Measurements from ENCODE around the gene SHCBP1L. TPM values are rescaled to one million over a fixed set of nuclear protein-coding genes. Genes with fewer than 3 reads are reported as not detected.

SHCBP1L gene
- total RNA-seq = not detected
- polyA plus RNA-seq = not detected
- long read RNA-seq, donor 1 = 0 reads
- long read RNA-seq, donor 2 = 0 reads

DNA sequence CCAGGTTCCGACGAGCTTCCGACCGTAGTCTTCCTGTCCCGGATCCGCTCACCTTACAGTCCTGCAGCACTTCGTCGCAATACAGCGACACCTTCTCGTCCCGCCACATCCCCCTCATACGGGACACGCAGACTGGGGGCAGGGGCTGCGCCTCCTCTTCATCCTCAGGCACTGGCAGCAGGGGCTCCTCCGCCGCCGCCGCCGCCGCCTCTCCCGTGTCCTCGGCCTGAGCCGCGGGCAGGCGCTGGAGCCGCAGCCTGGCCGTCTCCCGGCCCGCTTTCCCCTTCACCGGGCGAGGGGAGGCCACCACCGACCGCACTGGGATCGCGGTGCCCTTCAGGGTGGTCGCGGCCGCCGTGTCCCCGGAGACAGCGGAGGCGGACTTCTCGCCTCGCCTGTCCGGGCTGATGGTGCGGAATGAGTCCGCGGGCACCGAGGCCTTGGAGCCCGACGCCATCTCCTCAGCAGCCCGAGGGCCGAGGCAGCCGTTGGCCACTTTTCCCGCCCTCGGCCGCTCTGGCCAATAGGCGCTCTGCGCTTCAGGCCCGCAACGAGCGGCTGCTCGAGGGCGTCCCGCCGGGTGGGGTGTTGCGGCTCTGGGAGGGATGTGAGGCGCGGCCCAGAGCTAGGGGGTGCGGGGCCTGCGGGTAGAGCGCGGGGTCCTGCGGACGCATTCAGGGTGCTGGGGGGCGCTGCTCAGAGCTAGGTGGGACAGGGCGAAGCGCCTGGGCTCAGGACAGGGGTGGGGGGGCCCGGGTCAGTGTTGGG, at the start of gene SHCBP1L:
Gene SHCBP1L (minus strand): TSS at position 490 of the 768 bp plus-strand sequence. CDS start 33 bp downstream, at position 457.
- ATAC-seq (ENCODE audit: low FRiP score) = peak; percentile 63
- Histone ChIP-seq H3K36me3 (ENCODE audit: control insufficient read depth in 1 of 2, insufficient read depth in 2 of 2, low read length in 1 of 2) (no peaks in the 10 kb centered on the region), H3K27me3 (ENCODE audit: control insufficient read depth in 1 of 2, insufficient read depth in 2 of 2, low read length in 1 of 2) (no peaks in the 10 kb centered on the region), H3K27ac (ENCODE audit: low read depth in 1 of 2, low read length in 2 of 2) (no peak within 1 kb of the TSS), H3K4me3 (ENCODE audit: low read length in 2 of 2) (no peak within 1 kb of the TSS), H3K9me3 (ENCODE audit: control insufficient read depth, low read length) (no peaks in the 10 kb centered on the region), H3K4me1 (ENCODE audit: control insufficient read depth in 1 of 2, insufficient read depth in 2 of 2, low read length in 2 of 2) (no peaks in the 10 kb centered on the region)
- DNase-seq = peak in 1 of 2 donors; percentile 44
- intact Hi-C loops (cut with DNase I) = no loop called here
- 18 to 27% methylated on average over 64 to 79 of the region's 79 CpGs for WGBS, 2 donors

DNA sequence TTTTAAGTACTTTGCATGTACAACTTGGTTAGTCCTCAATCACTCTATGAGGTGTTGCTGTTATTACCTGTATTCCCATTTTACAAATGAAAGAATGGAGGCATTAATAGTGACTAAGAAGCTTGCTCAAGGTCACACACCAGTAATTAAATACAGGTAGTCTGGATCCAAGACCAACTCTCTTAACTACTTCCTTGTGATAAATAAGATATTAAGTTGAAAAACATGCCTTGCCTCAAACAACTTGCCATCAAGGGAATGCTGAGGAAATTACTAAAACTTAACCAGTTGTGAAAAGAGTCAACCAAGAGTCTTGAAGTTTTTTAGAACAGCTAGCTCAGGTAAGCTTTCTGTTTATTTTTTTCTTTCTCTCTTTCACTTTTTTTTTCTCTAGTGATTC, 49.3 kb upstream of the SHCBP1L start:
- Histone ChIP-seq H3K36me3 (ENCODE audit: control insufficient read depth in 1 of 2, insufficient read depth in 2 of 2, low read length in 1 of 2) (no peaks in the 10 kb centered on the region), H3K4me3 (ENCODE audit: low read length in 2 of 2) (no peak overlapping the region), H3K27me3 (ENCODE audit: control insufficient read depth in 1 of 2, insufficient read depth in 2 of 2, low read length in 1 of 2) (no peaks in the 10 kb centered on the region), H3K27ac (ENCODE audit: low read depth in 1 of 2, low read length in 2 of 2) (no peak overlapping the region), H3K4me1 (ENCODE audit: control insufficient read depth in 1 of 2, insufficient read depth in 2 of 2, low read length in 2 of 2) (peaks cover 2% of the 10 kb centered on the region in 2 donors), H3K9me3 (ENCODE audit: control insufficient read depth, low read length) (no peaks in the 10 kb centered on the region)
- DNase-seq (no peak), ATAC-seq (ENCODE audit: low FRiP score) (no peak)
- intact Hi-C loops (cut with DNase I) = no loop called here

DNA sequence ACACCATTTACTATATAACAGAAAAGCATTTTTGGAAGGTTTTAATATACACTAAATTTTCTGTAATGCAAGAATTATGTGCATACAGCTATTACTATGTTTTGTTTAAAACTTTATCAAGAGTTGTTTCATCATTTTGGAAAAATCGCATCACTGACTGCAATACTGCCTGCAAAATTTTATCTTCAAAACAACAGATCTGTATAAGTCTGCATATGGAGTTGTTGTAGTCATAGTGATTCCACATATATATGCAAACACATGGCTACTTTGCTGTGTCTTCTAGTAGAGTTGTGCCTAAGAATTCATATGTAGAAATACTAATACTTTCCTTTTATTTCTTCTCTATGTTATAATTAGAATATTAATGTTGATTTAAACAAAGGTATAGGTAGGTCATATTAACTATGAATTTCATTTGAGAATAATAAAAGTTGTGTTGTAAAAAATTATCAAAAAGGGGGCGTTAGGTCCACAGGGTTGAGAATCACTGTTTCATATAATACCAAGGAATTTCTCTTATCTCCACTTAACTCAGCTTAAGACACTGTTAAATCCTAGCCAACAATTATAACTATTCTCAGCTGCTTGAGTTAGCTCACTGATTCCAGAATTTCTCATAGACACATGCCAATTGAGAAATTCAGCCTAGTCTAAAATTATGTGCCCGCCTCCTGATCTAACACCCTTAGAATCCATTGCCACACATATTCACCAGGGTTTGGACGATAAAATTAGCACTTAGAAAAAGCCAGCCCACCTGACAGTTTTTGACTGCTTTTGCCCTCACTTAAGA, 47.4 kb upstream of the SHCBP1L start:
- Histone ChIP-seq H3K9me3 (ENCODE audit: control insufficient read depth, low read length) (no peaks in the 10 kb centered on the region), H3K4me1 (ENCODE audit: control insufficient read depth in 1 of 2, insufficient read depth in 2 of 2, low read length in 2 of 2) (peaks cover 2% of the 10 kb centered on the region in 2 donors), H3K27ac (ENCODE audit: low read depth in 1 of 2, low read length in 2 of 2) (no peak overlapping the region), H3K36me3 (ENCODE audit: control insufficient read depth in 1 of 2, insufficient read depth in 2 of 2, low read length in 1 of 2) (no peaks in the 10 kb centered on the region), H3K4me3 (ENCODE audit: low read length in 2 of 2) (no peak overlapping the region), H3K27me3 (ENCODE audit: control insufficient read depth in 1 of 2, insufficient read depth in 2 of 2, low read length in 1 of 2) (no peaks in the 10 kb centered on the region)
- WGBS, 2 donors = 24% methylated on average over 4 of the region's 4 CpGs
- intact Hi-C loops (cut with DNase I) = no loop called here
- ATAC-seq (ENCODE audit: low FRiP score) (peak; percentile 58), DNase-seq (no peak)

DNA sequence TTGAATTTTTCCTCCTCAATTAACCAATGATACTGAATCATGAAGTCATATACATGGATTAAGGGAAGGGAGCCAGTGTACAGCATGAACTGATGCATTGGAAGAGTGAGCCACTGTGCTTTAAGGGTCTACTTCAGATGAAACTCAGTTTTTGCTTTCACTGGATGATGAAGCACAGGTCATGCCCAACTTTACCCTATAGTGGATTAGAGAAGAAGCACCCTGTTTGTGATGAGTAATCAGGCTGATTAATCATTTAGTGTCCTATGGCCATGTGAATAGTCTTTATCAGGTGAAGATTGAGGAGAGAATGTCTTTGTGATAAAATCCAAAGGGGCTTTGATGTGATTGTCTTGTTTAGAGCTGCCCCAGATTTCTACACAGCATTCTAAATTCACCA, 45.5 kb upstream of the SHCBP1L start:
- DNase-seq (no peak), ATAC-seq (ENCODE audit: low FRiP score) (no peak)
- Histone ChIP-seq H3K4me1 (ENCODE audit: control insufficient read depth in 1 of 2, insufficient read depth in 2 of 2, low read length in 2 of 2) (peaks cover 2% of the 10 kb centered on the region in 2 donors), H3K27ac (ENCODE audit: low read depth in 1 of 2, low read length in 2 of 2) (no peak overlapping the region), H3K4me3 (ENCODE audit: low read length in 2 of 2) (no peak overlapping the region), H3K27me3 (ENCODE audit: control insufficient read depth in 1 of 2, insufficient read depth in 2 of 2, low read length in 1 of 2) (no peaks in the 10 kb centered on the region), H3K9me3 (ENCODE audit: control insufficient read depth, low read length) (no peaks in the 10 kb centered on the region), H3K36me3 (ENCODE audit: control insufficient read depth in 1 of 2, insufficient read depth in 2 of 2, low read length in 1 of 2) (no peaks in the 10 kb centered on the region)
- intact Hi-C loops (cut with DNase I) = no loop called here

DNA sequence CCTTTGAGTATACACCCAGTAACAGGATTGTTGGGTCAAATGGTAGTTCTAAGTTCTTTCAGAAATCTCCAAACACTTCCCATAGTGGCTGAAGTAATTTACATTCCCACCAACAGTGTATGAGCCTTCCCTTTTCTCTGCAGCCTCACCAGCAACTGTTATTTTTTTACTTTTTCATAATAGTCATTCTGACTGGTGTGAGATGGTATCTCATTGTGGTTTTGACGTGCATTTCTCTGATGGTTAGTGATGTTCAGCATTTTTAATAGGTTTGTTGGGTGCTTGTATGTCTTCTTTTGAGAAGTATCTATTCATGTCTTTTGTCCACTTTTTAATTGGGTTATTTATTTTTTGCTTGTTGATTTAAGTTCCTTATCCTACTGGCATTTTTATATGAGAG, 43.9 kb upstream of the SHCBP1L start:
- intact Hi-C loops (cut with DNase I) = no loop called here
- Histone ChIP-seq H3K4me1 (ENCODE audit: control insufficient read depth in 1 of 2, insufficient read depth in 2 of 2, low read length in 2 of 2) (peaks cover 2% of the 10 kb centered on the region in 2 donors), H3K9me3 (ENCODE audit: control insufficient read depth, low read length) (no peaks in the 10 kb centered on the region), H3K27ac (ENCODE audit: low read depth in 1 of 2, low read length in 2 of 2) (no peak overlapping the region), H3K36me3 (ENCODE audit: control insufficient read depth in 1 of 2, insufficient read depth in 2 of 2, low read length in 1 of 2) (no peaks in the 10 kb centered on the region), H3K27me3 (ENCODE audit: control insufficient read depth in 1 of 2, insufficient read depth in 2 of 2, low read length in 1 of 2) (no peaks in the 10 kb centered on the region), H3K4me3 (ENCODE audit: low read length in 2 of 2) (no peak overlapping the region)
- DNase-seq (no peak), ATAC-seq (ENCODE audit: low FRiP score) (no peak)
- 87 to 92% methylated on average over 1 of the region's 1 CpG for WGBS, 2 donors

DNA sequence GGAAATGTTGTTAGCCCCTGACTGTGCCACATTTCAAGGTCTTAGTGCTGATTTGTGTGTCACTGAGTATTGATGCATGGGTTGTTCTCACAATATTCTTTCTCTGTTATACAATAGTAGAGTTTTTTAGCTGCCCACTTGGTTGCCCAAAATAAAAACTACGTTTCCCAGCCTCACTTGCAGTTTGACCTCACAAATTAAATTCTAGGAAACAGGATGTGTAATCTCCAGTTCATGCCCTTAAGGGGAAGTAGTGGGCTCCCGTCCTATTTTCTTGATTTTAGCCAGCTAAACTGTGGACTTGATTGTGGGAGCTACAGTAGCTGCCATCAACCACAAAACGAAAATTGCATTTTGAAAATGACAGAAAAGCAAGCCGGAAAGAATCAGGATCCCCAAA, 42.9 kb upstream of the SHCBP1L start:
- H3K9me3 ChIP-seq (ENCODE audit: control insufficient read depth, low read length) = no peaks in the 10 kb centered on the region
- 75% methylated on average over 4 of the region's 4 CpGs for WGBS, 2 donors
- no peaks in the 10 kb centered on the region for H3K27me3 ChIP-seq (ENCODE audit: control insufficient read depth in 1 of 2, insufficient read depth in 2 of 2, low read length in 1 of 2)
- H3K36me3 ChIP-seq (ENCODE audit: control insufficient read depth in 1 of 2, insufficient read depth in 2 of 2, low read length in 1 of 2) = no peaks in the 10 kb centered on the region
- H3K4me1 ChIP-seq (ENCODE audit: control insufficient read depth in 1 of 2, insufficient read depth in 2 of 2, low read length in 2 of 2) = peaks cover 2% of the 10 kb centered on the region in 2 donors
- no peak overlapping the region for H3K27ac ChIP-seq (ENCODE audit: low read depth in 1 of 2, low read length in 2 of 2)
- DNase-seq = no peak
- H3K4me3 ChIP-seq (ENCODE audit: low read length in 2 of 2) = no peak overlapping the region
- ATAC-seq (ENCODE audit: low FRiP score) = no peak
- intact Hi-C loops (cut with DNase I) = no loop called here

DNA sequence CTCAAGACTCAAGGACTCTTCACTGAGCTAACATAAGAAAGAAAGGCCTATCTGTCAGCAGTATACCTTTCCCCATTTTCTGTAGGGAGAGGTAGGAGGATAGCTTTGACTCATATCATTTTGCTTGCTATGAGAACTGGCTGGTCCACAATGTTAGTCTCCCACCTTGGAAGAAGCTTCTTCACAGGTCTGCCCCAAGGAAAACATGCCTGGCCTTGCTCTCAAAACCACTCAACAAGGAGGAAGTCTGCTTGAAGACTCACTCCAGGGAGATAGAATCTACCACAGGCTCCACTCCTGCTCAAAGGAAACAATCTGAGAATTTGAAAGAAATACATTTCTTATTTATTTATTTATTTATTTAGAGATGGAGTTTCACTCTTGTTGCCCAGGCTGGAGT, 40.8 kb upstream of the SHCBP1L start:
- no peak overlapping the region for H3K4me3 ChIP-seq (ENCODE audit: low read length in 2 of 2)
- H3K36me3 ChIP-seq (ENCODE audit: control insufficient read depth in 1 of 2, insufficient read depth in 2 of 2, low read length in 1 of 2) = no peaks in the 10 kb centered on the region
- H3K27me3 ChIP-seq (ENCODE audit: control insufficient read depth in 1 of 2, insufficient read depth in 2 of 2, low read length in 1 of 2) = no peaks in the 10 kb centered on the region
- H3K27ac ChIP-seq (ENCODE audit: low read depth in 1 of 2, low read length in 2 of 2) = no peak overlapping the region
- H3K9me3 ChIP-seq (ENCODE audit: control insufficient read depth, low read length) = no peaks in the 10 kb centered on the region
- H3K4me1 ChIP-seq (ENCODE audit: control insufficient read depth in 1 of 2, insufficient read depth in 2 of 2, low read length in 2 of 2) = no peaks in the 10 kb centered on the region
- intact Hi-C loops (cut with DNase I) = no loop called here
- DNase-seq (no peak), ATAC-seq (ENCODE audit: low FRiP score) (no peak)

DNA sequence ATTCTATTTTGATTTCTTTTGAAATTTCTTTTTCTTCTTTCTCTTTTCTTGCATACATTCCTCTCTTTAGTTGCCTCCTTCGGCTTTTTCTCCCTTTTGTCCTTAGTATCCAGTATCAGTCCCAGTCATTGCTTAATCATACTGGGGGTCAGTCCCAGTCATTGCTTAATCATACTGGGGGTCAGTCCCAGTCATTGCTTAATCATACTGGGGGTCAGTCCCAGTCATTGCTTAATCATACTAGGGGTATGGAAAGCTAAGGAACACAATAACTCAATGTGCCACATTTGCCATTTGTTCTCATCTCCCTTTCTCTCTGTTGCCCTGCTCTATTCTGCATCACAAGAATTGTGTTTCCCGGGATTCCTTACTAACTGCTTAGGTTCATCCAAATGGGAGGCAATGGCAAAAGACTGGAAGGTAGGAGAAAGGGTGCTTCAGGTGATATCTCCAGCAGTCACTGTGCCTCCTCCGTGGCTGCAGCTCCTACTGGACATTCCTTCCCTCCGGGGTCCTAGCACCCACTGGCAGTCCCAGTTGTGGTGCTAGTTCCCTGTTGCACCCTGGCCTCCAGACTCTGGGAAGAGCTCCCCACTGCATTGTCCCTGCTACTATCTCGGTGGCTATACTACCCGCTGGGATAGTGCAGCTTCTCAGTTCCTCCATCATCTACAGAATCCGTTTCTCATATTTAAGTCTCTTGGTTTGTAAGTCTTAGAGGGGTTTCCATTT, 37.6 kb upstream of the SHCBP1L start:
- Histone ChIP-seq H3K4me1 (ENCODE audit: control insufficient read depth in 1 of 2, insufficient read depth in 2 of 2, low read length in 2 of 2) (no peaks in the 10 kb centered on the region), H3K27me3 (ENCODE audit: control insufficient read depth in 1 of 2, insufficient read depth in 2 of 2, low read length in 1 of 2) (no peaks in the 10 kb centered on the region), H3K4me3 (ENCODE audit: low read length in 2 of 2) (no peak overlapping the region), H3K36me3 (ENCODE audit: control insufficient read depth in 1 of 2, insufficient read depth in 2 of 2, low read length in 1 of 2) (no peaks in the 10 kb centered on the region), H3K27ac (ENCODE audit: low read depth in 1 of 2, low read length in 2 of 2) (no peak overlapping the region), H3K9me3 (ENCODE audit: control insufficient read depth, low read length) (no peaks in the 10 kb centered on the region)
- DNase-seq = no peak
- WGBS, 2 donors = 85 to 86% methylated on average over 7 of the region's 7 CpGs
- no peak for ATAC-seq (ENCODE audit: low FRiP score)
- intact Hi-C loops (cut with DNase I) = no loop called here
